ENCODE data around the gene CHN1.

The CHN1 gene

DNA sequence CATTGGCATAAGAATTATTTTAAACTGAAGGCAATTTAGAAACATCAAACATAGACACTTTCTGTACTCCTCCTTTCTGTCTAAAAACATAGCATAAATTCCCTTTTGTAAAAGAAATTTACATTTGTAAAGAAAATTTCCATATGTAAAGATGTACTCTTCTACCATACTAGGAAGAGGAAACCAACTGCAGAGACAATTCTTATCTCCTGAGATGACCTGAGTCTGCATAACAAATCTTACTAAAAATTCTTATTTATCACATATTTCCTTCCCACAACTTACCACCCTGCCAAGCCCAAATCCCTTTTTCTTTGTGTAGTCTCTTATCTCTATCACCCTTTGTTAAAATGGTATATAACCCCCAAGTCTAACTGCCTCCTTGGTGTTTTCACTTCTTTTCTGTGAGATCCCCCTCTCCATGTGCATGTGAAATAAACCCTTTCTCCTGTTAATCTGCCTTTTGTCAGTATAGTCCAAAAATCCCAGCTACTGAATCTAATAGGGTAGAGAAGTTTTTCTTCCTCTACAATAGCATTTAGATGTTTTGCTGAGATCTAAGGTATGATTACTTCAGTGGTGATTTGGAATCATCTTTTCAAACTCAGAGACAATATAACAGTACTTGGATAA lies 81.0 kb downstream of the CHN1 start:
- no peak for DNase-seq

DNA sequence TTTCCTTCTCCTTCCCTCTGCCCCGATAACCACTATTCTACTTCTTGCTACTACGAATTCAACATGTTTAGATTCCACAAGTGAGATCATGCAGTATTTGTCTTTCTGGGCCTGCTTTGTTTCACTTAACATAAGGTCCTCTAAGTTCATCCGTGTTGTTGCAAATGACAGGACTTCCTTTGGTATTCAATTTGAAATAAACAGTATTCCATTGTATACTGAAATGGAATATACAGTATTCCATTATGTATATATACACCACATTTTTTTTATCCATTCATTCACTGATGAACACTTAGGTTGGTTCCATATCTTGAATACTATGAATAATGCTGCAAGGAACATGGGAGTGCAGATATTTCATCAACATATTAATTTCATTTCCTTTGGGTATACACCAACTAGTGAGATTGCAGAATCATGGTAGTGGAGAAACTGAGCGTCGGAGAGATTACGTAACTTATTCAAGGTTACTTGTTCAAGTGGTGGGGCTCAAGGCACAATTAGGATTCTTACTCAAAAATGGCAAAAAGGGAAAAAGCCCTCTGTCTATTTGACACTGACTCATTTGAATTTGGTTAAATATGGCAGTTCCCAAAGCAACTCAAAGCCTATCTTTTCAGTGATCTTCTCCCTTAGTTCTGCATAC lies 85.1 kb downstream of the CHN1 start:
- no peak for DNase-seq

DNA sequence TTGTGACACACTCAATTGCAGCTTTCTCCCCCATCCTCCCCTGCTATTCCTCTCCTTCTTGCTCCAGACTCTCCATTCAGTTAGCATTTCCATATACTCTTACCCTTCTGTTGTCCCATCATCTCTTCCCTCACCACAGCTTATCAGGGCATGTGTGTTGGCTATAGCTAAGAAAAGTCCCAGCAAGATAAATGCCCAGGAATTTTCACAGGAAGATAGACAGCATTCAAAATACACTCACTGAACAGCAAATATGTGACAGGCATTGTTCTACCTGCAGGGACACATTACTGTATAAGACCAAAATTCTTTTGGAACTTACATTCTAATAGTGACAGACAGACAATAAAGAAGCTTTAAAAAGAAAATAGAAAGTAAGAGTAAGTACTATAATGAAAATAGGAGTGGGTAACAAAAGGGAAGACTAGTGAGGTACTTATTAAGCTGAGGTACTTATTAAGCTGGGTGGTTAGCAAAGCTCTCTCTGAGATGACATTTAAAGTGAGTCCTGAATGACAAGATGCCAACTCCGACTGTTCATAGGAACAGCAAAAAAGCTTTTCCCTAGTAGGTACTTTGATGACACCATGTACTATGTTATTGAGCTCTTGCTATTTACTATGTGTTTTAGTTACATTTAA lies 86.2 kb downstream of the CHN1 start:
- no peak for DNase-seq

DNA sequence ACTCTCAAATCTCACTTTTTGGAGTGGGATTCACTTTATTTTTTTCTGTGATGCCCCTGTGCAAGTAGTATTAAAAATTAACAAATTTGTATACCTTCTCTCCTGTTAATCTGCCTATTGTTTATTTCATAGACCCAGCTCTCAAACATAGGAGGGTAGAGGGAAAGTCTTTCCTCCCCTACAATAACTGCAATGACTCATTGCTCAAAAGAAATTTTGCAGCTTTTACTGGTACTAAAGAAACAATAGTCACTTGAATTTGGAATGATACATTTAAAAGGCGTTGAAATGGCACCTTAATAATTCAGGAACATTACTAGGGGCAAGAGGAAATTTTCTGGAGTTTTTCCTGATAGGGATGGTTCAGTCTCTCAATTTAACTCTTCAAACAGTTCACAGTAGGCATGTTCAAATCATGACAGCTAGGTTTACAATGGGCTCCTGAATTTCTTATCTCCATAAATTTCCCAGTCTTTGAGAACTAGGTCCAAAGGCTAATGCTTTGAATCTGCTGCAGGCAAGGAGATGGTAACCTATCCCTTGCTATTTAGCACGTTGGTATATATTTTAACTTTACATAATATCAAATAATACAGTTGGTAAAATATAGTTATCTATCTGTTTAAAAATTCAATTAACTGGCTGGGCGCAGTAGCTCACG lies 88.8 kb downstream of the CHN1 start:
- no peak for DNase-seq

DNA sequence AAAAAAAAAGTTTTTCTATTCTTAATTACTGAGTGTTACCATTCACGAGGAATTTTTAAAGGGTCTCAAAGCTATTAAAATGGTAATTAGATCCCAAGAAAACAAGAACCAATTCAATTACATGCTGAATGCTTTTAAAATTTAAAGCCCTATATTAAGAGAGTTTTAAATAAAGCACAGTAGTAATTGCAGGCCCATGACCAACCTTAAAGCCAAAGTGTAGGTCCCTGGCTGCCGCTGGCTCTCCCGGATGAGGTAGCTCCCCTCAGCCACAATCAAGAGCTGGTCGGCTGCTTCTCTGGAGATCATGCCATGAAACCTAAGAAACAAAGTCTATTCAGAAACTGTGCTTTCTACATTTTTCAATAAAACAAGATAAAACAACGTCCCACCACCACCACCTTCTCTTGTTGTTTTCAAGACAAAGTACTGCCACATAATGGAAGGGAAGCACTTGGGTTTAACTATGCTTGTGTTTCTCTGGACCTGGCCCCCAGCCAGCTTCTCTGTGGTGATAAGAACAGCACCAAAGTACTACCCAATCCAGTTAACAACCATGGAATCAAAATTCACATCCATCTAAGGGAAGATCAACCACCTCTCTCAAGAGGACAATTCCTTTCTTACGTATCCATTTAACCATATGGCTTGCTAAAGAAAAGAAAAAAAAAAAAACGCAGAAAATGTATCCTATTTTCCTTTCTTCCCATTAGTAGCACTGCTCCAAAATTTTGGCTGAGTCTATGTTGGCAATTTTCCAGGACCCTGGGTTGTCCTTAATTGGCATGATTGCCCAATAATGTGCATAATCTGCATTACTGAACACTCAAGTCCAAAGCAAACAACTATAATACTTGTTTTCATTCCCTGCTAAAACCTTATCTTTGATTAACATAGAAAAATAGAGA lies 90.1 kb downstream of the CHN1 start:
- DNase-seq, result no peak

DNA sequence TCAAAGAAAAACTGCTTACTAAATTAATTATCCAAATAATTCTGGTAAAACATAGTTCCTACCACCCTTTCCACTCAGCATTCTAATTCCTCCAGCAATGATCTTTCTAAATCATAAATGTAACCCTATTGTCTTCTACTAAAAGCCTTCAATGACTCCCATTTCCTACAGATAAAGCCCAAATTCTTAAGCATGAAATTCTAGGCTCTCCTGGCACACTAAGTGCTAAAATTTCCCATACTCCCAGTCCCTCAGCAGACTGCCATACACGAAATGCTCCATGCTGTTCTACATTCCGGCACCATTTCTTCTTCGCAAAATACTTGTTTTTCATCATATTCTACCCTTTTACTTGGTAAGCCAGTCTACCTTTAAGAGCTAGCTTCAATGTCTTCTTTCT lies 96.9 kb downstream of the CHN1 start:
- DNase-seq, result no peak

DNA sequence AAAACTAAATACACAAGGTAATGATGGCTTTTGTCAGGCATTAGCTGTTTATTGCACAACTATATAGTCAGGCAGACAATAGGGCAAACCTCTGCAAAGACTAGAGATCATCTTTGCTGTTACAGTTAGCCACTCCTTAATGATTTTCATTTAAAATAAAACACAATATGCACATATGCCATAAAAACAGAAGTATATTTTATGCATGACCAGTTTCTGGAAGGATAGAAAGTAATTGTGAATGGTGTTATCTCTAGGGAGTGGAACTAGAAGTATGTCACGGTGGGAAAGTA lies 102.0 kb downstream of the CHN1 start:
- DNase-seq, result no peak

DNA sequence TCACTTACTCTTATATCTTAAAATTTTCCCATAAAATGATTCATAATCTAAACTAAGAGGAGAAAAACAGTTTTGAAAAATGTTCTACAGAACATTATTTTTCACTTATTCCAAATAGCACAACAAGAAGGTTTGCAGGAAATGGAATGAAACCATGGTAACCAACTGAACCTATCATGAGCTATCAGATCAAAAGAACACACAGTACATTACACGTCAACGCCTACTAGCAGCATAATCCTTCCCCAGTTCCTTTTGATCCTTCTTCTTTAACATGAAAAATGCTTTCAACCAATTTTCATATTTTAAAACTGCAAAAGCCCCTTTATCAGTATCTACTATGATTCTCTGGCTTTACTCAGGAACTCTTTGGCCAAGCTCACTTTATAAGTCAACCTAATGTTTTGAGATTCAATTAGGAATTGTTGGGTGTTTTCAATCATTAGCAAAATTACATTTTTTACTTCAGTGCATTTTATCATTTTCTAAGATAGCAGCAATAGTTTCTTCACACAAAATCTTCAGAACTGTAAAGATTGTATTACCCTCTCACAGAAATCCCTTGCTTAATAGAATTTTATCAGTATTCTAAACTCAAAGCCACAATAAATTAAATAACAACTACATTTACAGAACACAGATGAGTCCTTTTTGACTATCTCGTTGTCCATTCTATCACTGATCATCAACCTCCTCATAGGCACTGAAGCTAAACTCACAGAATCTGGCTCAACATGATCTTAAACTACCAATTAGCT lies 102.5 kb downstream of the CHN1 start:
- no peak for DNase-seq

DNA sequence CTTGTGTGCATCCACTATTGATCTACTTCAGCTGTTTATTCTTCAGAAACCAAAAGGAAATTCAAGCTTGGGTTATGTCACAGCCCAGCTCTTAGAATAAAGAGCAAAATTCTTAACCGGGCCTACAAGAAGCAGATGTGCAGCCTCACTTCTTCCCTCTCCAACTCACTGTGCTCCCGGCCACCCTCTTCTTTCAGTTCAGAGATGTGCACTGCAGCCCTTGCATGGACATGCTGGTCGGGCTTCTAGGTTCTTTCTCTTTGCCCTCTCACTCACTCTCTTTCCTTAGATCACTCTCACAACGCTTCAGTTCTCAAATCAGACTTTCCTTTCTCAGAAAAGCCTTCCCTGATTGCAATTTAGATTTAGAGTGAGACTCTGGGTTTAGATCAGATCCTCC lies 104.1 kb downstream of the CHN1 start:
- no peak for DNase-seq

DNA sequence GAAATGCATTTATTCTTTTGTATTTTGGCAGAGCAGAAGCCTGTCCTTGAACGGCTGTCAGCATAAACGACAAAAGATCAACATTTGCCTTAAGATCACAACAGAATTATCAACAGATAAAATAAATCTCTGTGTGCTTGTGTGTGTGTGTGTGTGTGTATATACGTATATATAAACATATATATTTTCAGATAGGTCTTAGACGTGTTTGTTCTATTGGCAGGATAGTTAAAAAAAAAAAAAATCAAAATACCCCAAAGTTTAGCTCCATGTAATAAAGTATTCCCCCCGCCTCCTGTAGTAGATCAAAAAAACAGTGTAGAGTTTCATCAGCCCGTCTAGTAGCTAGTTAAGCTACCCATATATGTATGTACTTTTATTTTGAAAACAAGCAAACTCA lies 107.9 kb downstream of the CHN1 start:
- no peak for DNase-seq

DNA sequence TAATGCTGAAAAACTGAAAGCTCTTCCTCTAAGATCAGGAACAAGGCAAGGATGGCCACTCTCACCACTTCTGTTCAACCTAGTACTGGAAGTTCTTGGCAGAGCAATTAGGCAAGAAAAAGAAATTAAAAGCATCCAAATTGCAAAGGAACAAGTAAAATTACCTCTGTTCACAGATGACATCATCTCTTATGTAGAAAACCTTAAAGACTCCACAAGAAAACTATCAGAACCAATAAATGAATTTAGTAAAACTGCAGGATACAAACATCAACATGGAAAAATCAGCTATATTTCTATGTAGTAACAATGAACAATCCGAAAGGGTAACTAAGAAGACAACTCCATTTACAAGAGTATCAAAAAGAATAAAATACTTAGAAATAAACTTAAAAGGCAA lies 112.2 kb downstream of the CHN1 start:
- DNase-seq, result no peak

DNA sequence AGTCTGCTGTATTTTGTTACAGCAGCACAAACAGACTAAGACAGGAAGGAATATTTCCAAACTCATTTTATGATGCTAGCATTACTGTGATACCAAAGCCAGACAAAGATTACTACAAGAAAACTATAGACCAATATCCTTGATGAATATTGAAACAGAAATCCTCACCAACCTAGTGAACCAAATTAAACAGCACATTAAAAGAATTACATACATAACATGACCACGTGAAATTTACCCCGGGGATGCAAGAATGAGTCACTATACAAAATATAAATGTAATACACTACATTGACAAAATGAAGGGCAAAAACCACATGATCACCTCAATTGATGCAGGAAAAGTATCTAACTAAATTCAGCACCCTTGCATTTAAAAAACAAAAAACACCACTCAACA lies 112.6 kb downstream of the CHN1 start:
- no peak for DNase-seq

DNA sequence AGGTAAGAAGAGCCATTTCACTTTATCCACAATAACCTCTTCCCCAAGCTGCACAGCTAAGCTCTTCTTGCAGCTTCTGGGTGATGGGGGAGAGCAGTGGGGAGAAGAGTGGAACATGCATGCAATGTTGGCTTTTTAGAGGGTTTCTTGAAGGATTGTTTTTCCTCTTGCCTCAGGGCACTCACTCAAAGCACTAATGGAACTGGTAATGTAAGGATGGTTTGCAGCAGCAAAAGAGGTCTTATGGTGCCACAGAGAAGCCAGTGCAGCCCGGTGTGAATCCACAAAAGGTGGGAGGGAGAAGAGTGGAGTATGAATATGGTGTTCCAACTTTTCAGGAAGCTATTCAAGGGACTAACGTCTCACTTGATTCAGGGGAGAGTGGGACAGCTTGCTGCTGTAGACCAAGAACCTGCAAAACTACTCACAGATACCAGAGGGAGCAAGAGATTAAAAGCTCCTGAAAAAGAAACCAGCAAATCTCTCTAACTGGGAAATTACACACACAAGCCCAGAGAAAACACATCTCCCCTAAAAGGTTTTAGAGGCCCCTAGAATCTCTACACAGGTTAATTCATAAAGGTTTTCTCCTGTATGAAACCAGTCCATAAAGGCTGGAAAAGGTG lies 116.4 kb downstream of the CHN1 start:
- DNase-seq, result no peak

DNA sequence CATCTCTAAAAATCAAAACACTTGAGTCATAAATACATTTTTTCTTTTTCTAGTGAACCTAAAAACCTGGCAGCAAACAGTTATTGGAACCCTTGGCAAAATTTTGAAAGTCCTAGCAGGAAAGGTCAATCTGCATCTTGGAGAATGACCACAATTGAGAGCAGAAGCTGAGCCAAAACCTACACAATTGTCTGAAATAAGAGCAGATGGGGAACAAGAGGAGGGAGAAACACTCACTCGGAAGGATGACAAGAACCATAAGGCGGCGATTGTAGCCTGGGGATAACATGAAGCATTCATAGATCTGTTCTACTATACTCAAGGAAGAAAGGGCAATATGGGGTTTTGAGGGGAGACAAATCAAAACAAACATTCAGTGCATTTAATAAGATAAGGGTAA lies 117.0 kb downstream of the CHN1 start:
- DNase-seq, result no peak

DNA sequence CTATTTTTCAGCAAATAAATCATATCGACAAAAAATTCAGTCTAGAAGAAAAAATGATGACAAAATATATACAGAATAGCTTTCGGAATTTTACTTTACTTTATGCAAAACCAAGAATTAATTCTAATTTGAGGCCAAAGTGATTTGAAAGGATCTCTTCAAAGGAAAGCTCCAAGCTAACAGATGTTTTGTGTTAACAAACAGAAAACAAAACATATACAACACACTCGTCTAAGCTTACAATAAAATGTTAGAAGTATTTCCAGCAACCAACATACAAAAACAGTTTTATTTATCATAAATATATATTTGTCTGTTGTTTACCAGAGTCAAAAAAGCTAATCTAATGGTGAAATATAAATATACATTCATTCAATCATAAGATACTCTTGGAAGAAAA lies 122.8 kb downstream of the CHN1 start:
- DNase-seq, result no peak

DNA sequence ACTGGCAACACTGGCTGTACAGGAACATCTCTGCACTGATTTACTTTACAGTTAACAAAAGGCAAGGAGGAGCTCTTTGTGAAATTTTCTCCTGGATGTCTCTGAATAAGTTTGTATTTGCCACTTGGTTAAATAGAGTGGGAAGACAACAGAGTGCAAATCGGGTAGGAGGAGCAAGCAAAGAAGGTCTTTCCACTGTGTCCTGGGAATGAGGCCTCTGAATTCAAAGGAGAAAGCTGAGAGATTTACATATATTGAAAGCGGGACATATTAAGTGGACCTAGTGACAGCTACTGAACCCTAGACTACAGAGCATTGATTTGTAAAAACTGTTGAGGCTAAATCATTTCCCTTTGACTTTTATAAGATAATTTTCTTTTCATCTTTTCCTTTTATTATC lies 123.5 kb downstream of the CHN1 start:
- no peak for DNase-seq

DNA sequence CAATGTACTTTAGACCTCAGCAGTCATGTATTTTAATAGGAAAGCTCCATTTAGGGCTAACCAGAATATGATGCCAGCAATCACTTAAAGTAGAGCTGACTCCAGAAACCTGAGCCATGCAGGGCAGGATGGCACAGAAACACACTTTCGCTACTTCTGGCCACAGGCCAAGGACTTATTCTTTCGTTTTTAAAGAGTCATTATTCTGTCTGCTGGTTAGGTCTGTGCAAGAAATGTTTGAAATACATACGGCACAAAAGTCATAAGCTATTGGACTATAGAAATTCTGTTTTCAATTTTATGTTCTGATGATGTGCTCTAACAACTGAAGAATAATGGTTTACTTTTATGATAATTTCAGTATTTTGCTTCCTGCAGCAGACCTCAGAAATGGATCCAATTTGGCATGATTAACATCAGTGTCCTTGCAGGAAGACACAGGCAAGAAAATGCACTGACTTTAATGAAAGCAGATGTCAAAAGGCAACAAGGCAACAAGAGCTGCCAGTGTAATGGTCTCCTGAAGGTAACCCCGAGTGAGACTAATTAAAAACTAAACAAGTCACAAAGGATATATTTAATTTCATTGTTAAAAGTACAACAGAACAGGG lies 126.5 kb downstream of the CHN1 start:
- no peak for DNase-seq

DNA sequence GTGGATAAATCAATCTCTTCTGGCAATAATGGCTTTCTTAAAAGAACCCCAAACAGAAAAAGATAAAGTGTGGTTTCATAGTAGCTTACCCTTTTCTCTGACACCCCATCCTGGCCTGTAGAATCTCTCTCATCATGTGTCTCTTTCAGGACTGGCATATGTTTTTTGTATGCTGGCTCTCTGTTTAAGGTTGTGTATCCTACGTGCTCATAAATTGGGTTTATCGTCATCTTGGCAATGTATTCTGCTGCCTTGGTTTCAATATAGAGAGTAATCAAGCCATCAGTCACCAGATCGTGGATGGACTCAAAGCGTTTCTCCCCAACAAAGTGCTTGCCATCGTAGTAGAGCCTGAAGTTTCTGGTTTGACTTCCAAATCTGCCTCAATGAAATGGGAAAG lies 127.4 kb downstream of the CHN1 start:
- no peak for DNase-seq

DNA sequence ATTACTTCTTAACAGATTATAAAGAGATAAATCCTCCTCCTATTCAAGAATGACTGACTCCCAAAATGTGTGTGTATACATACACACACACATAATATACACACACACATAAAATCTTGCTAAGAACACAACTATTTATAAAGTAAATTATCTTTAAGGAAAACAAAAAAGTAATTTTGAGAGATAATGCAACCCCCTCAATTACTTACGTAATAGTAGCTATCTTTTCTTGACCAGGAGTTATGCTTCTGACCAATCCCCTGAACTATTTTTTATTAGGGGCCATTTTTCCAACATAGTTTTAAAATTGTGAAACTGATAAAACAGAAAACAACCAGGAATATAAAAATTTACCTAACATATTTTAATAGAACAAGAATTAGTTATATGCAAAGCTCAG lies 127.9 kb downstream of the CHN1 start:
- no peak for DNase-seq

DNA sequence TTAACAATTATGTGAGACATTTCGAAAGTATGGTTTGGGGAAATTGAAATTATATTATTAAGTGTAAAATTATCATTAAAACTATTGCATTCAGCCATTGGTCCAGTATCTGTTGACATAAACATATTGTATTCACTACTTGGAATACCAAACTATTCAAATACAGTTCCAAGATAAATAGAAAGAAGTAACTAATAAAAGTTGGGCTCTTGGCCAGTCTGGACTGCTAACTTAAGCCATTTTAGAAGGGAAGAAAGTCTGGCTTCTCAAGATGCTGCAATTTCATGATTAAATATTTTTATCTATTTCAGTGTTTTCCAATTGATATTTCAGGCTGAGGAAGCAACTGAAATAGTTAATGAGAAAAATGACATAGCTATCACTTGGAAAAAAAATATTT lies 131.1 kb downstream of the CHN1 start:
- no peak for DNase-seq

DNA sequence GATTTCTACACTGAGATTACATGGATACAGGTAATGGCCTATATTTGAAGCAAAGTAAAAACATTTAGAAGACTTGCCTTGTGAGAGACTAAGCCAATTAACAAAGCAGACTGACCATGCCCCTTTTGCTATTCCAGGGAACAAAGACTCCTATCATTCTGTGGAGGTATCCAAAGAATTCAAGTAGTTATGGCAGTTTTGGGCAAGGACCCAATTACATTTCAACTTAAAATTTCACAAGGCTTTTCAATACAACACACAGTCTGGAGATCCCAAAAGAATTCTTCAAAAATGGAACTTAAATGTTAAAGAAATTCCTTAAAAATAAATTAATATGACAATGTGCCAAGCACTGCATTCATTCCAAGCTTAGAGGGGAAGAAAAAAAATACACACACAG lies 131.7 kb downstream of the CHN1 start:
- DNase-seq, result no peak

DNA sequence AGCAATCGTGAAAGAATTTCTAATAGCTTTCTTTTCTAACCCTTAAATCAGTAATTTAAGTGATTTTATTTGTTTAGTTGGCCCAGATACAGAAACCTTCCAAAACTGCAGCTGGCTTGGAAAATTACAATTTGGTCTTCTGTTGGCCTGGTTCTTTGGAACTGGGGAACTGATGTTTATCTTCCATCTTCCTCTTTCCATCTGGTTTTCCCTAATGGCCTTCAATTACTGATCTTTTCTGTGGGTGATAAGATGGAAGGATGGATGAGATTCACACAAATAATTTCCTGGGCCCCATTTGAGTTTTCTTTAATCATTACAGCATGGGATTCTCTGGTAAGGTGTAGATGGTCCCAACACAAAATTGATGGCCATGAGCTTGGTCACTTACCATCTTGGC lies 134.4 kb downstream of the CHN1 start:
- DNase-seq, result no peak

Data from suppressor macrophage treated with lipopolysaccharide for 1 hour (primary cell).